Measurements from ENCODE around the gene NHERF2.

Gene NHERF2

DNA sequence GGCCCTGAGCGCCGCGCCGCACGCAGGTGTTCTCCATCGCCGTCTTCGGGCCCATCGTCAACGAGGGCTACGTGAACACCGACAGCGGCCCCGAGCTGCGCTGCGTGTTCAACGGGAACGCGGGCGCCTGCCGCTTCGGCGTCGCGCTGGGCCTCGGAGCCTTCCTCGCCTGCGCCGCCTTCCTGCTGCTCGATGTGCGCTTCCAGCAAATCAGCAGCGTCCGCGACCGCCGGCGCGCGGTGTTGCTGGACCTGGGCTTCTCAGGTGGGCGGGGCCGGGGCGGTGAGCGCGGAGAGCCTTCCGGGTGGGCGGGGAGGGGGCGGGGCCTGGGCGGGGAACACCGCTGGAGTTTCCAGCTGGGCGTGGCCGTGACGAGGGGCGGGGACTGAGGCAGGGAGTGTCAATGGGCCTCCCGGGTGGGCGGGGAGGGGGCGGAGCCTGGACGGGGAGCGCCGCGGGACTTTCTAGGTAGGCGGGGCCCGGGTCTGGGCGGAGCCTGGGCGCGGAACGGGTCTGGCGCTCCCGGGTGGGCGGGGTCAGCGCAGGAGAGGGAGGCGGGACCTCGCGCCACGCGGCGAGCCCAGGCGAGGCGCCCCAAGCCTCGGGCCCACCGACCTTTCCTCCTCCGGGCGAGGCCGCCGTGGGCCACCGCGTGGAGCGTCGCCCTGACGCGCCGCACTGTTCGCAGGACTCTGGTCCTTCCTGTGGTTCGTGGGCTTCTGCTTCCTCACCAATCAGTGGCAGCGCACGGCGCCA, 34.6 kb upstream of the NHERF2 start:
- Histone ChIP-seq H3K27me3 (ENCODE audit: control insufficient read depth, insufficient read depth, low read length) (peaks cover 30% of the 10 kb centered on the region), H3K27ac (ENCODE audit: low read length) (no peak overlapping the region), H3K4me1 (ENCODE audit: control insufficient read depth, low read depth, low read length) (peaks cover 6% of the 10 kb centered on the region), H3K36me3 (ENCODE audit: control insufficient read depth, low read depth, low read length) (no peaks in the 10 kb centered on the region), H3K9ac (ENCODE audit: low read length) (no peak overlapping the region), H3K4me3 (ENCODE audit: low read length) (no peak overlapping the region), H3K9me3 (ENCODE audit: control insufficient read depth, low read depth, low read length) (no peaks in the 10 kb centered on the region)

DNA sequence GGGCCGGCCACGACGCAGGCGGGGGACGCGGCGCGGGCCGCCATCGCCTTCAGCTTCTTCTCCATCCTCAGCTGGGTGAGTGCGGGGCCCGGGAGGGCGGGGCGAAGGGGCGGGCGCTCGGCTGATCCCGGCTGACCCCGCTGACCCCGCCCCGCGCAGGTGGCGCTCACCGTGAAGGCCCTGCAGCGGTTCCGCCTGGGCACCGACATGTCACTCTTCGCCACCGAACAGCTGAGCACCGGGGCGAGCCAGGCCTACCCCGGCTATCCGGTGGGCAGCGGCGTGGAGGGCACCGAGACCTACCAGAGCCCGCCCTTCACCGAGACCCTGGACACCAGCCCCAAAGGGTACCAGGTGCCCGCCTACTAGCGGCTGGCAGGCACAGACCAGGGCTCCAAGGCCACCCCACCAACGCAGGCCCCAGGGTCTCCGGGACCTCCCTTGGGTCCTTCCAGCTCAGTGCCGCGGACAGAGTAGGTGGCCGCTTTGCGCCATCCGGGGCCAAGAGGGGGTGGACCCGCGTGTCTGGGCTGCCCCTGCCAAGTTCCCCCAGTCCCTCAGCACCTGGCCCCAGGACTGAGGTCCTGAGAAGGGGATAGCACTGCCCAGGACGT, 33.9 kb upstream of the NHERF2 start:
- Histone ChIP-seq H3K4me1 (ENCODE audit: control insufficient read depth, low read depth, low read length) (peaks cover 6% of the 10 kb centered on the region), H3K4me3 (ENCODE audit: low read length) (no peak overlapping the region), H3K9me3 (ENCODE audit: control insufficient read depth, low read depth, low read length) (no peaks in the 10 kb centered on the region), H3K36me3 (ENCODE audit: control insufficient read depth, low read depth, low read length) (peaks cover 6% of the 10 kb centered on the region), H3K27me3 (ENCODE audit: control insufficient read depth, insufficient read depth, low read length) (peaks cover 30% of the 10 kb centered on the region), H3K9ac (ENCODE audit: low read length) (no peak overlapping the region), H3K27ac (ENCODE audit: low read length) (no peak overlapping the region)

DNA sequence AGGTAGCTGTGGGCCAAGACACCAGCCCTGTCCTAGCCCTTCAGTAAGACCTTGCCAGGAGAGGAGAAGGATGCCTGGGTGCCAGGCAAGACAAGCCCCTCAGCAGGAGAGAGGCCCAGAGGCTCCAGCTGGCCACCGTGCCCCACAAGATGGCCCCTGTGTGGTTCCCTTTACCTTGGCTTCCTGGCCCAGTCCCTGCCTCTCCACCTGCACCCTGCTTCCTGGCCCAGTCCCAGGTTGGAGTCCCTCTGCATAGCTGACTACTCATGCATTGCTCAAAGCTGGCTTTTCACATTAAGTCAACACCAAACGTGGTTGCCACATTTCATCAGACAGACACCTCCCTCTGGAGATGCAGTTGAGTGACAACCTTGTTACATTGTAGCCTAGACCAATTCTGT, 33.0 kb upstream of the NHERF2 start:
- H3K9ac ChIP-seq (ENCODE audit: low read length) = no peak overlapping the region
- H3K4me1 ChIP-seq (ENCODE audit: control insufficient read depth, low read depth, low read length) = peaks cover 6% of the 10 kb centered on the region
- H3K9me3 ChIP-seq (ENCODE audit: control insufficient read depth, low read depth, low read length) = no peaks in the 10 kb centered on the region
- no peak overlapping the region for H3K27ac ChIP-seq (ENCODE audit: low read length)
- no peak overlapping the region for H3K4me3 ChIP-seq (ENCODE audit: low read length)
- H3K36me3 ChIP-seq (ENCODE audit: control insufficient read depth, low read depth, low read length) = peaks cover 13% of the 10 kb centered on the region
- peaks cover 26% of the 10 kb centered on the region for H3K27me3 ChIP-seq (ENCODE audit: control insufficient read depth, insufficient read depth, low read length)

DNA sequence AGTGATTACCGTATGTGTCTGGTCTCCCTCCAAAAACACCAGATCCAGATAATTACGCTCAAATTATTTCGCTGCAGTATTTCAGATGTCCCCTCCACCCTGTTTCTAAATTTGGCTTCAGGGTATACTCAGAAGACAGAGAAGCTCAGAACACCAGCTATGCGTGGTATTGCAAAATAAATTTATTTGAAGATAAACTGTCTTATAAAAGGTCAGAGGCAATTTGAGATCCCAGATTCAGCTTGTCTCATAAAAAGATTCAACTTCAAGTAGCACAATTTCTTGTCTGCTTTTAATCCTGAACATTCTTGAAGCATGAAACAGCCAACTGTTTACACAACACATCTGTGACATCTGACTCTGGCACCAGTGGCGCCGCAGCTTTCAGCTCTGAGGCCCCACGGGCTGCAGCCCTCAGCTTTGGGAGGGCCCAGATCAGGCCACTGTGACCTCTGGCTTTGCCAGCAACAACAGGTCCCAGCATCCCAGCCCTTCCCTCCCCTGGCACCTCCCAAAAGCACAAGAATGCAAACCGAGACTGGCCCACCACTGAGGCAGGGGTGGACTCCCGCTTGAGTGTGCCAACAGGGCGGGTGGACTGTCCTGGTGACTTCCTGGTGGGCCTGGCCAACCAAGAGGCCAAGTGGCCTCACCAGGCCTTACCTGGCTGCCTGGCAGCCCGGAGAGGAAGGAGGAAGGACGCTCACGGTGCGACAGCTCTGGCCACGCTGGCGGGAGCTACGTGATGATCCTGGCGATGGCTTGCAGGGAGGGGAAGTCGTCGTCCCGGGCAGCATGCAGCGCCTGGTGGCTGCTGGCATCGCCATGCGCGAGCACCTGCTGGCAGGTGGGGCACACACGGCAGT, 29.0 kb upstream of the NHERF2 start:
- Histone ChIP-seq H3K4me1 (ENCODE audit: control insufficient read depth, low read depth, low read length) (no peaks in the 10 kb centered on the region), H3K9ac (ENCODE audit: low read length) (no peak overlapping the region), H3K9me3 (ENCODE audit: control insufficient read depth, low read depth, low read length) (no peaks in the 10 kb centered on the region), H3K27ac (ENCODE audit: low read length) (no peak overlapping the region), H3K27me3 (ENCODE audit: control insufficient read depth, insufficient read depth, low read length) (no peaks in the 10 kb centered on the region), H3K36me3 (ENCODE audit: control insufficient read depth, low read depth, low read length) (peaks cover 40% of the 10 kb centered on the region), H3K4me3 (ENCODE audit: low read length) (no peak overlapping the region)

DNA sequence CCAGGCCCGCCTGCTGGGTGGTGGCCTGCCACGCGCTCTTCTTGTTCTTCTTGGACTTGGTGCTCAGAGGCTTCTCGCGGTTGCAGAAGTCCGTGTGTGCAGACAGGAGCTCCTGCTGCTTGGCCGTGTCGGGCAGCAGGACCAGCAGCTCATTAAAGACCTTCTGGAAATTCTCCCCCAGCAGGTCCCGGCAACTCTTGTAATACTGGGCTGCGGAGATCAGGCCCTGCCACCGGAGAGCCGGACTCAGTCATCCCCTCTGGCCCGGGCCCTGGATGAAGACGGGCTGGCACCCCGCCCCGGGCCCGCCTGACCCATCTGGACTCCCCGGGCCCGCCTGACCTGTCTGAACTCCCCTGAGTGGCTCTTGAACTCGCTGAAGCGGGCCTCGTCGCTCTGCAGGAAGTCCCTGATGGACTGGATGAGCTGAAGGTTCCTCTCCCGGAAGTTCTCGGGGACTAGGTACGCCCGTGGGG, 28.3 kb upstream of the NHERF2 start:
- Histone ChIP-seq H3K4me1 (ENCODE audit: control insufficient read depth, low read depth, low read length) (no peaks in the 10 kb centered on the region), H3K9me3 (ENCODE audit: control insufficient read depth, low read depth, low read length) (no peaks in the 10 kb centered on the region), H3K27ac (ENCODE audit: low read length) (no peak overlapping the region), H3K36me3 (ENCODE audit: control insufficient read depth, low read depth, low read length) (peaks cover 46% of the 10 kb centered on the region), H3K9ac (ENCODE audit: low read length) (no peak overlapping the region), H3K4me3 (ENCODE audit: low read length) (no peak overlapping the region), H3K27me3 (ENCODE audit: control insufficient read depth, insufficient read depth, low read length) (no peaks in the 10 kb centered on the region)

DNA sequence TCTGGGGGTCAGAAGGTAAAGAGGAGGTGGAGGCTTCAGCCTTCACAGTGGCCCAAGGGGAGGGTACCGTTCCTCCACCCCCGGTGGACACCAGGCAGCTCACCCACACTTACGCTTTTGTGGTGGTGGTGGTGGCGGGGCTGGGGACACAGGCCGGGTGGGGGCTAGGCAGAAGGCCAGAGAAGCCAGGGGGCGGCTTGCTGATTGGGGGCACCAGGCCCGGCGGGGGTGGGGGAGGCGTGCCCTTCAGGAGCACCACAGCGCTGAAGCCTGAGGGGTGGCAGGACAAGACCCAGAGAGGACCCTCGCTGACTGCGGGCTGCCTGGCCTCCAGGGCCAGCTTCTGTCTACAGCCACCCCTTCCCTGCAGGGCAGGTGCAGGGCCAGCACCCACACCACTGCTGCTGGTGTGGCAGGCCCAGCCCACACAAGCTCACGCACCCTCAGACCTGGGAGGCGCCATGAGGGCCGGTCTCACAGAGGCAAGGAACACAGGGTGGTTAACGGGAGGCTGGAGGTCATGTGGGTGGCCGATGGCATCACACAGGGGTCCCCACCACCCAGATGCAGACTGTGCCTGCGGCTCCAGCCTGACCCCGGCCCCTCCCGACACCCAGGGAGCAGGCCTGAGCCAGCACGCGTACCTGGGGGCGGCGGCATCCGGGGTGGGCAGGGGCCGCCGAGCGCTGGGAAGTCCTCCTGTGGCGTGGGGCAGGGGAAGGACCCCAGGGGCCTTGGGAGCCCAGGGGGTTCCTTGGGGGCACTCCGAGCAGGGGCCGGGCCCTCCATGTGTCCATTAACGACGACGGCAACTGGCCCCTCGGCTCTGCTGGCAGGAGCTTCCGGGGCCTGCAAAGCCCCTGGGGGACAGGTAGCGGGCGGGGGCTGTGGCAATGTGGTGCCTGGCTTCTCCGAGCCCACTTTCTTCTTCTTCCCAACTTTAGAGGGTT, 27.6 kb upstream of the NHERF2 start:
- H3K27me3 ChIP-seq (ENCODE audit: control insufficient read depth, insufficient read depth, low read length) = no peaks in the 10 kb centered on the region
- H3K4me1 ChIP-seq (ENCODE audit: control insufficient read depth, low read depth, low read length) = peaks cover 2% of the 10 kb centered on the region

DNA sequence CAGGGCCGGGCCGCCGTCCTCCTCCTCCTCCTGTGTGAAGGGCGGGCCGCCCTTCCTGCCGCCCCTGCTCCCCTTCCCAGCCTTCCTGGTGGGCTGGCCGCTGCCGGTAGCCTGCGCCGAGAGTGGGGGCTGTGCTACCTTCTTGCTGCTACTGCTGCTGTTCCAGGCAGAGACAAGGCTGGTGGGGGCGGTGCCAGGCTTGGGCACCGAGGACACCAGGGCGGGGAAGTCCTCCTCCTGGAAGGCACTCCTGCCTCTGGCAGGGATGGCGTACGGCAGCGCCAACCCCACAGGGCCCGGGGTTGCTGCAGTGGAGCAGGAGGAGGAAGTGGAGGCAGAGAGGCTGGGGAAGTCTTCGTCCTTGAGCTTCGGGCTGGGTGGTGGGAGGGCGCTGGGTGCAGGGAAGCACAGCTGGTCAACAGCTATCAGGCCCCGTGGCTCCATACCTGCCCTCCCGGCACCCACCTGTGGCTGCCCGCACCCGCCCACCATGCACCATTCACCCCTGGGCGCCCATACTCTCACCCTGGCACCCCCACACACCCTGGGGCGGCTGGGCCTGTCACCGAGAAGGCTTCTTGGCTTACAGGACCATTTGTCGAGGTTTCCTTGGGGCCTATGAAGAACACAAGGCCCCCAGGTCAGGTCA, 26.7 kb upstream of the NHERF2 start:
- Histone ChIP-seq H3K9me3 (ENCODE audit: control insufficient read depth, low read depth, low read length) (no peaks in the 10 kb centered on the region), H3K27me3 (ENCODE audit: control insufficient read depth, insufficient read depth, low read length) (no peaks in the 10 kb centered on the region), H3K27ac (ENCODE audit: low read length) (no peak overlapping the region), H3K4me1 (ENCODE audit: control insufficient read depth, low read depth, low read length) (peaks cover 5% of the 10 kb centered on the region), H3K36me3 (ENCODE audit: control insufficient read depth, low read depth, low read length) (peaks cover 46% of the 10 kb centered on the region), H3K9ac (ENCODE audit: low read length) (no peak overlapping the region), H3K4me3 (ENCODE audit: low read length) (no peak overlapping the region)

More for the DNA sequence above, 27.6 kb upstream of the NHERF2 start:
- H3K27ac ChIP-seq (ENCODE audit: low read length) = no peak overlapping the region
- H3K9ac ChIP-seq (ENCODE audit: low read length) = no peak overlapping the region
- no peak overlapping the region for H3K4me3 ChIP-seq (ENCODE audit: low read length)
- H3K9me3 ChIP-seq (ENCODE audit: control insufficient read depth, low read depth, low read length) = no peaks in the 10 kb centered on the region
- H3K36me3 ChIP-seq (ENCODE audit: control insufficient read depth, low read depth, low read length) = peaks cover 46% of the 10 kb centered on the region

DNA sequence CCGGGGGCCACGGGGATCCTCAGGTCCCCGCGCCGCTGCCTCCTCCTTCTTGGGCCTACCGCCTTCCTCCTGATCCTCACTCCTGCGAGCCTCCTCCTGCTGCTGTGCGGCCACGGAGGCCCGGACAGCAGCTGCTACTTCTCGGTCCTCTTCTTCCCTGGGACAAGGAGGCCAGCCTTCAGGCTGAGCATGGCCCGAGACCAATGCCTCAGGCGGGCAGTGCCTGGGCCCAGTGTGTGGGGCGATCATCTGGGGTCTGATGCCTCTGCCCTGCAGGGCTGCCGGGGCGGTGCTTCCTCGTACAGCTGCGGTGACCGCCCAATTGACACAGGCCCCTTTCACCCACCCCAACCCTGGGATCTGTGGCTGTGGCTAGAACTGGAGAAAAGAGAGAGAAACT, 25.7 kb upstream of the NHERF2 start:
- H3K4me3 ChIP-seq (ENCODE audit: low read length) = no peak overlapping the region
- no peaks in the 10 kb centered on the region for H3K27me3 ChIP-seq (ENCODE audit: control insufficient read depth, insufficient read depth, low read length)
- H3K36me3 ChIP-seq (ENCODE audit: control insufficient read depth, low read depth, low read length) = peaks cover 46% of the 10 kb centered on the region
- no peaks in the 10 kb centered on the region for H3K9me3 ChIP-seq (ENCODE audit: control insufficient read depth, low read depth, low read length)
- H3K27ac ChIP-seq (ENCODE audit: low read length) = no peak overlapping the region
- peaks cover 5% of the 10 kb centered on the region for H3K4me1 ChIP-seq (ENCODE audit: control insufficient read depth, low read depth, low read length)
- no peak overlapping the region for H3K9ac ChIP-seq (ENCODE audit: low read length)

DNA sequence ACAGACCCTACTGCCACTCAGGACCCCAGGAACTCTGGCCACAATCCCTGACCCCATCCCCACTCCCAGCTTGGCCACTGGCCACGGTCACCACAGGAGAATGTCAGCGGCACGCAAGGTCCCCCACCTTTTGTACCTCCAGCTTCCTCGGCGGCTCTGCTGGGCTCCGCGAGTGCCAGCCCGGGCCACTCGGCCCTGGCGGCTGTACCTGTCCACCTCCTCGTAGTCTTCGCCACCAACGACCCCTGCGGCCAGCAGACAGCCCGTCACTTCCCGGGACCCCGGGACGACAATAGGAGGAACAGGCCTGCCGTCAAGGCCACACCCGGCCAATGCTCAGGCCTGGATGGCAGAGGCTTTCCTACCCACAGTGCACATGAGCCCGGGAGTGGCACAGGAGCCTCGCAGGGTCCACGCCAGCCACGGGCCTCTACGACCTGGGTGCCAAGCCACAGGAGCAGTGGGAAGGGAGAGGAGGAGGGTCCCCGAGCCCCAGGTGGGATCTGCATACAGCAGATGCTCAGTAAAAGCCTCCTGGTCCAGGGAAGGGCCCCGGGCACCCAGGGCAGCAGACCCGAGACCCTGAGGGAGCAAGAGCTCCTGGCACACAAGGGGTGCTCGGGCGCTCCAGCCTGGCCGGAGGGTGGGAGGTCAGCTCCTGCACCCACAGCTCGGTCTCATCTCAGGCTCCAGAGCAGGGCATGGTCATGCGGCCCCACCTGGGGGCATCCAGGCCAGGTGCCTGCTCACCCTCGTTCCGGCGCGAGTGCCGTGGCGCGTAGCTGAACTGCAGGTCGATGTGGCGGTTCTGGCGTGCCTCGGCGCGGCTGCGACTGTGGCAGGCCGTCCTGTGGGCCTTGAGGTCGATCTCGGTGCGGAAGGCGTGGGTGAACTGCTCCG, 25.0 kb upstream of the NHERF2 start:
- H3K9me3 ChIP-seq (ENCODE audit: control insufficient read depth, low read depth, low read length) = no peaks in the 10 kb centered on the region
- H3K27ac ChIP-seq (ENCODE audit: low read length) = no peak overlapping the region
- H3K4me3 ChIP-seq (ENCODE audit: low read length) = no peak overlapping the region
- H3K27me3 ChIP-seq (ENCODE audit: control insufficient read depth, insufficient read depth, low read length) = no peaks in the 10 kb centered on the region
- H3K9ac ChIP-seq (ENCODE audit: low read length) = no peak overlapping the region
- H3K4me1 ChIP-seq (ENCODE audit: control insufficient read depth, low read depth, low read length) = peaks cover 5% of the 10 kb centered on the region
- H3K36me3 ChIP-seq (ENCODE audit: control insufficient read depth, low read depth, low read length) = peaks cover 46% of the 10 kb centered on the region

Measured in iPS-18a (cell line).